ENCODE data around the gene ALOX15. TPM values are rescaled to one million over a fixed set of nuclear protein-coding genes. Genes with fewer than 3 reads are reported as not detected.
"Not testable (repeated sequence)": the region's sequence is repeated elsewhere in the genome, so short reads cannot be mapped to it uniquely, and the experiment has no call there.

ALOX15 gene
- total RNA-seq, 1 donor from 2014 or later, result not detected

DNA sequence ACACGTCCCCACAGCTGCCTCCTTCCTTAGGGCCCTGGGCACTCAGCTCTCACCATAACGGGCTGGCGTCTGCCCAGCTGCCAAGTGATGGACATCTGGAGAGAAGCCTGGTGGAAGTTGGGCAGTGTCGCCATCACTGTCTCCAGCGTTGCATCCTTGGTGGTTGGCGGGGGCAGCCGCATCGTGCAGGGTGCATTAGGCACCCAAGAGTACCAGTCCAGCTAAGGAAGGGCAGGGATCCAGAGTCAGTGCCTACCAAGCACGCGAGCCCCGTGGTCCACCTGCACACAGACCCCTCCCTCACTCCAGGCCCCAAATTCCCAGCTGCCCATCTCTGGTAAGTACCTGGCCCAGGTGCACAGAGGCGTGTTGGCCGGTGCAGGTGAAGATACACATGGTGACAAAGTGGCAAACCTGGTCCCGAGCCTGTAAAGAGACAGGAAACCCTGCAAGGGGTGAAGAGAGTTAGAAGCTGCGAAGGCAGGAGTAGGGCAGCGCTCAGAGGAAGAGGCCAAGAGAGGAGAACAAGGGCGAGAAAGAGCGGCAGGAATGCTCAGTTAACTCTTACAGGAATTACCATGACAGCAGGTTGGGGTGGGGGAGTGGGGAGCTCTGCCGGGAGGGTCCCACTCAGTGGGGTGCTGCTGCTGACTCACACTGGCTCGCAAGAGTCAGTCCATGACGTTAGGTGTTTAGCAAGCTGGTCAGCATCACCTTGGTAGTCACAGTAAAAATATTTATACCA, 9.5 kb downstream of the ALOX15 start:
- no peak for DNase-seq
- Mint-ChIP-seq H3K9me3 (no peaks in the 10 kb centered on the region), H3K4me3 (no peak overlapping the region), H3K27me3 (peaks cover 4% of the 10 kb centered on the region), H3K4me1 (peaks cover 23% of the 10 kb centered on the region), H3K36me3 (ENCODE audit: low read depth) (no peaks in the 10 kb centered on the region), H3K27ac (no peak overlapping the region)
- ChIA-PET CTCF (interaction anchor here (0.7 kb wide), 1 partner anchor 58 kb away, joined by 3 read pairs; no protein-coding TSS in a partner anchor), POLR2A (interaction anchor here (0.5 kb wide), 1 partner anchor 666 kb away, joined by 8 read pairs; no protein-coding TSS in a partner anchor)
- no peak for TF ChIP-seq CTCF (IDR thresholded peaks at IDR 0.05)
- ATAC-seq (ENCODE audit: low read depth), result no peak
- intact Hi-C loops (cut with micrococcal nuclease), result no loop called here

DNA sequence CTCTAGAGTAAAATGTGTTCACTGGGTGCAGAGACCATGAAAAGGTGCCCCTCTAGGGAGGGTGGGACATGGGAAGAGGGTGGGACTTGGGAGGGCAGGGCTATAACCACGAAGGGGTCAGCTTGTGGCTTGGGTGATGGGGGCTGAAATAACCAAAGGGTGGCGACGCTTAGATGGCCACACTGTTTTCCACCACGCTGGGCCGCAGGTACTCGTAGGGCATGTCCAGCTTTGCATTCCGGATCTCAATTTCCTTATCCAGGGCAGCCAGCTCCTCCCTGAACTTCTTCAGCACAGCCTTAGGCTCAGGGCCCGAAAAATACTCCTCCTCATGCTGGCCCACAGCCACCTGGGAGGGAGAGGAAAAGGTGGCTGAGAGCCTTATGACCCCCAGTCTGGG, 10.0 kb downstream of the ALOX15 start:
- Mint-ChIP-seq H3K36me3 (ENCODE audit: low read depth) (no peaks in the 10 kb centered on the region), H3K4me3 (no peak overlapping the region), H3K27ac (no peak overlapping the region), H3K9me3 (no peaks in the 10 kb centered on the region), H3K4me1 (peaks cover 17% of the 10 kb centered on the region), H3K27me3 (peaks cover 7% of the 10 kb centered on the region)
- no peak for TF ChIP-seq CTCF (IDR thresholded peaks at IDR 0.05)
- ChIA-PET POLR2A (no interaction called here), CTCF (no interaction called here)
- DNase-seq (no peak), ATAC-seq (ENCODE audit: low read depth) (no peak)
- intact Hi-C loops (cut with micrococcal nuclease), result no loop called here

GRCh38 chr17:4626734-4627256, 14.7 kb downstream of the ALOX15 start:
- intact Hi-C loops (cut with micrococcal nuclease), result loop anchor here (1.0 to 10.0 kb wide), 4 partner anchors 60 to 412 kb away; no protein-coding TSS in a partner anchor
- H3K27ac Mint-ChIP-seq, result no peak overlapping the region
- no peaks in the 10 kb centered on the region for H3K36me3 Mint-ChIP-seq (ENCODE audit: low read depth)
- no peaks in the 10 kb centered on the region for H3K9me3 Mint-ChIP-seq
- TF ChIP-seq CTCF (IDR thresholded peaks at IDR 0.05), result no peak
- ChIA-PET POLR2A (no interaction called here), CTCF (interaction anchor here (0.7 to 3.2 kb wide), 4 partner anchors 60 to 261 kb away, joined by 3 to 25 read pairs (median 4); no protein-coding TSS in a partner anchor)
- H3K27me3 Mint-ChIP-seq, result peaks cover 10% of the 10 kb centered on the region
- H3K4me1 Mint-ChIP-seq, result peaks cover 2% of the 10 kb centered on the region
- DNase-seq (no peak), ATAC-seq (ENCODE audit: low read depth) (no peak)
- no peak overlapping the region for H3K4me3 Mint-ChIP-seq

DNA sequence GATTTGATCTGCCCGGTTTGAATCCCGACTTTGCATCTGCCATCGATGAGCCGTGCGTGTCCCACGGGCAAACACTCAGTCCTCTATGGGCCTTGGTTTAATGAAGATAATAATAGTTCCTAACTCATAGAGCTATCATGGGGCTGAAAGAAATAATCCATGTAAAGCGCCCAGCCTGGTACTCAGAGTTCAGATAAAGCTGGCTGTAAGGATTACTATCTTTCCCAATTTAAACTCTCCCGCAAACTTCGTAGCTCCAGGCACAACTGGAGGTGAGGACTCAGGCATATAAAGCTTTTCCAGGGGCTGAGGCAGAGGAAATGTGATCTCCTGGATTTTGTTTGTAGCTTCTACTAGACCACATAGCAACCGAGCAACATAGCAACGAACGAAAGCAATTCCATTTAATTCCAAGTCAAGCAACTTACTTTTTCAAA, 16.3 kb downstream of the ALOX15 start:
- Mint-ChIP-seq H3K4me1 (peaks cover 2% of the 10 kb centered on the region), H3K27ac (no peak overlapping the region), H3K9me3 (no peaks in the 10 kb centered on the region), H3K27me3 (peaks cover 10% of the 10 kb centered on the region), H3K4me3 (no peak overlapping the region), H3K36me3 (ENCODE audit: low read depth) (no peaks in the 10 kb centered on the region)
- ChIA-PET POLR2A (no interaction called here), CTCF (interaction anchor here (1.1 to 3.2 kb wide), 5 partner anchors 21 to 425 kb away, joined by 3 to 25 read pairs (median 4); no protein-coding TSS in a partner anchor)
- TF ChIP-seq CTCF (IDR thresholded peaks at IDR 0.05), result no peak
- intact Hi-C loops (cut with micrococcal nuclease), result loop anchor here (10.0 kb wide), 1 partner anchor 410 kb away; no protein-coding TSS in a partner anchor
- no peak for ATAC-seq (ENCODE audit: low read depth)
- DNase-seq, result no peak

DNA sequence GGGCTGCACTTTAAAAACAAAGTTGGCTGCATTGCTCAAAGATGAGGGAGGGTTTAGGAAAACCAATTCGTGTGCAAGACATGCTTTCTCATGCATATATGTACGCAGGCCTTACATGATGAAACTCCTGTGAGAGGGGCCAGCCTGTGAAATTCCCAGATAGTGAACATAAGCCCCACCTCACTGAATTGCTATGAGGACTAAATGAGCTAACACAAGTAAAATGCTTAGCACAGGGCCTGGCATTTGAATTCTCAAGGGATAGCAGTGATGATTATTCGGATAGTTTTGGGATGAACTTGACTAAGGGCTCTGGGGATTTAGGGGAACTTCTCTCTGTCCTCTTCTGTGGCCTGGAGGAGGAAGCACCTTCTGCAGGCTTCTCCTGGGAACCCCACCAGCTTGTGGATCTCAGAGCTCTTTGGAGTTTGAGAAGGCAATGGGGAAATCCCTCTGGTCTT, 17.0 kb downstream of the ALOX15 start:
- intact Hi-C loops (cut with micrococcal nuclease), result loop anchor here (10.0 kb wide), 1 partner anchor 410 kb away; no protein-coding TSS in a partner anchor

More for the DNA sequence above, 17.0 kb downstream of the ALOX15 start:
- H3K9me3 Mint-ChIP-seq; H3K27ac Mint-ChIP-seq; ATAC-seq (ENCODE audit: low read depth); DNase-seq; H3K36me3 Mint-ChIP-seq (ENCODE audit: low read depth); H3K4me3 Mint-ChIP-seq; H3K4me1 Mint-ChIP-seq; POLR2A ChIA-PET: not testable (repeated sequence)
- peaks cover 10% of the 10 kb centered on the region for H3K27me3 Mint-ChIP-seq
- CTCF ChIA-PET, result interaction anchor here (1.2 to 3.2 kb wide), 4 partner anchors 22 to 424 kb away, joined by 3 to 25 read pairs (median 4); no protein-coding TSS in a partner anchor
